GM21381 (cell line): ENCODE measurements around the gene LGR4.

ENCODE experiments used
- ATAC-seq: cut with Tn5 transposase; IDR thresholded peaks from one replicate; pipeline ENCODE4 v1.9.1; 2021; ENCODE audit warnings: mild to moderate bottlenecking, moderate library complexity; ENCODE audit not compliant: unreplicated experiment

The LGR4 gene

GRCh38 chr11:27433742-27434141 is 38.8 kb downstream of the LGR4 start:
- ATAC-seq = no peak

DNA sequence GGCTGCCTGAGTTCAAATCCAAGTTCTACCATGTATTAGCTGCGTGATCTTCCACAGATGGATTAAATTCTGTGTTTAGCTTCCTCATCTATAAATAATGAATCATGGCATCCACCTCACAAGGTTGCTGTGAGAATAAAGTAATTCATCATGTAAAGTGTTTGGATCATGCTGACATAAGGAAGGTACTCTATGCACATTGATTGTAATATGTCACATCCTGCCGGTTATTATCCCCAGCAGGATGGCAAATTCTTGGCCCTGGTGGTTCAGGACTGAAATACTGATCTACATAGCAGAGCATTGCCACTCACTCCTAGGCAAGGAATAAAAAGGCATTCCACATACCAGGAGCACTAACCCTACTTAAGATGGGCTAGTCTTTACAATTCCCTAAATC is 40.8 kb downstream of the LGR4 start:
- ATAC-seq = no peak

DNA sequence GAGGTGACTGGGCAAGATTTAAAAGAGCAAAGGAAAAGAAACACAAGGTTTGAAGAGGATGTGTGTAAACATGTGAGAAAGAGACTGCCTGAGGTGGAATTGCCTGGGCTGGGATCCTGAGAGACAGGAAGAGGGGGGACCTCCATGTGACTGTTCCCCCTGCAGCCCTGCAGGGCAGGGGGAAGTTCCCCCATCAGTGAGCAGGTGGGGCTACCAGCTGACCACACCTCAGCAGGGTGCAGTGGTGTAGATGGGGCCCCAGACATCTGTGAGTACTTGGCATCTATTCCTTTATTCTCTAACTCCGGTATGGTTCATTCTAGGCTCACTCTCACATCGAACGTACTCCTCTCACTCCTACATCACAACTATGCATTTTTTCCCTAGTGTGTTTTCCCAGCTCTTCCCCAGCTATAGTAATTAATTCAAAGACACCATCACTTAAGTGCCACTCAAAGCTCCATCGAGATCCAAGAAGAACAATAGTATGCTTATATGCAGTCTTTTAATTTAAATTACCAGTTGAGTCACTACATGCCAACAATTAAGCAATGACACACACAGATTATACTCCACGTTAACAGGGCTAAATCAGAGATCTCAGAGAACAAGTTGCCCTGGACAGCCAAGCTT is 42.7 kb downstream of the LGR4 start:
- ATAC-seq = no peak

GRCh38 chr11:27427183-27427980 is 45.2 kb downstream of the LGR4 start:
- no peak for ATAC-seq

- ATAC-seq = no peak
Measured at GRCh38 chr11:27425814-27426213, 46.8 kb downstream of the LGR4 start.

GRCh38 chr11:27423125-27423524 is 49.5 kb downstream of the LGR4 start:
- ATAC-seq = no peak

DNA sequence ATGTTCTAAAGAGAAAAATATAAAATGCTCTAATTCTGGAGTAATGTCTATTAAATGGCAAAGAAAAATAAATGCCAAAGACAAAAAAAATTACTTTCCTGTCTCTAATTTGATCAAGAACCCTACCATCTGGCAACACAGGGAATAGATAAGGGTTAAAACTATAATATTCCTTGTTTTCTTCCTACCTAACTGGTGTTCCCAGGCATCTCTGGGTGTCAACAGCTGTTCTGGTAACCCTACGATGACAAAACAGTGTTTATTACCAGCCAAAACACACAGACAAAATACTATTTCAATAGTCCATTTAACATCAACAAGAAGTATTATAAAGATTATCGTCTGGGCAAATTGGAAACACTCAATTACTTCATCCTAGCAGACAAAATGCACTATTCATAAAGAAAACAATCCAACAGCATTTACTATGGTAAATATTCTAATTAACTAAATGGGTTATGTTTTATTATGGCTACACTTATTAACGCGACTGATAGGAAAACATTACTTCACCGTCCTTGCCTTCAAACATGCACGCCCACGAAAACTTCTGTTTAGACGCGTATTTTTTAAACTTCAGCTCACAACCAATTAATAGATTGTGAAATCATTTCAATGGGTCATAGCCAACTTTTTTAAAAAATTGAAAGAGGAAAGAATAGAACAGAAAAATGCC is 50.6 kb downstream of the LGR4 start:
- no peak for ATAC-seq

- ATAC-seq = no peak
Measured at GRCh38 chr11:27420722-27421572, 51.6 kb downstream of the LGR4 start.

GRCh38 chr11:27420217-27420616 is 52.4 kb downstream of the LGR4 start:
- ATAC-seq = no peak

DNA sequence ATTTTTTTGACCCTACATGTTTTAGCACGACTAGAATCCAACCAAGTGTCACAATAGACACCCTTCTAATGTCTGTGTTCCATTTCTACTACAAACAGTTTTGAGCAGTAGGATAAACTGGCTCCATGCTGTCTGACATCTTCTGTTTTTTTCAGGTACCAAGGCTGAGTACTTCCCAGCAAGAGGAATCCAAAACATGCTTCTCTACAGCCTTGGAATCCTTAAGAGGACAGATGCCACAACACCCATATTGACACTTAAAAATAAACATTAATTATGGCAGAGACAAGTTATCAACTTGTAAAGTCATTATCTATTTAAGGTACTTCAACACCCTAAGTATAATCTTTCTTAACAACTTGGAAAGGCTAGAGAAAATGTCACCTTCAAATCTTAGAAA is 54.2 kb downstream of the LGR4 start:
- no peak for ATAC-seq

- no peak for ATAC-seq
Measured at GRCh38 chr11:27416568-27417176, 55.9 kb downstream of the LGR4 start.

DNA sequence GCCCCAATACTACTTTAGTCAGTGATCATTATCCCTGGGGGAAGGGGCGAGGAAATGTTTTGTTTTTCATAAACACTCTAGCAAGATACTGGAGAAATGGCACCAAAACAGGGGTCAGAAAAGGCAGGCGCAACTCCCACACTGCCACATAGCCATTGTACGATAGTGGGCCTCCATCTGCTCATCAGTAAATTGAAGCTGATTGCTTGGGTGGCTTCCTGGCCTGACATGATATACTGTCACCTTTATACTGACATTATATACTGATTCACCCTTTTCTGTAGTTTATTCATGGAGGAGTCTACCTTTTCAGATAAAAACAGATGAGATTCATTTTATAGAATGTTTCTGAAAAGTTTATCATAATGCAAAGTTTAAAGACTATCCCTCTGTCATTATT is 57.9 kb downstream of the LGR4 start:
- no peak for ATAC-seq

DNA sequence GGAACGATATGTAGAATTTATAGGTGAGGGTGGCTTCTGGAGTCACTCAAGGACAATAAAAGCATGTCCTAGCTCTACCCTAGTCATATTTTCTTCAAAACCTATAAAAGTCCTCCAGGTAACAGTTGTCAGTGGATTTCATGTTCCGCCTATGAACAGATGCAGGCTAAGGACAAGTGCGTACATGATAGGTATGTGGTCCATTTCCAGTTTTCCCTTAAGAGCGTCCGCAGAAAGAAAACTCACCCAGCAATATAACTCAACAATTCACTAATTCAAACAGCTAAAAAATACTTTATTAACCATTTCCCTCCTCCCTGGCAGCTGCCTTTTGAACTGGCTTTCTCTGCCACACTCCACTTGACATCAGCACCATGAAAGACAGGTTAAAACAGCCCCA is 59.4 kb downstream of the LGR4 start:
- no peak for ATAC-seq

GRCh38 chr11:27412192-27412691 is 60.3 kb downstream of the LGR4 start:
- no peak for ATAC-seq

DNA sequence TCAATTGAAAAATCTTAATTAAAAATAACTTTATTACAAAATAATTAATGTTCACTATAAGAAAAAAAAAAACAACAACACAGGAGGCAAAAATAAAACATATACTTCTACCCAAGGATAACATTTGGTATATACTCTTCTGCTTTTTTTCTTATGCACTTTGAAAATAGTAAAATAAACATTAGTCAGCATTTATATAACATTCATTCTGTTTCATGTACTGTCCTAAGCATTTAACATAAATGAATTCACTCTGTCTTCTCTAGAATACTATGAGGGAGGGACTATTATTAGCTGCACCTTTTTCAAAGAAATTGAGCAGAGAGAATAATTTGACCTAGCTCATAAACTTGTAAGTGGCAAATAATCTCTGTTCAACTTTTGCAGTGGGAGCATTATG is 61.3 kb downstream of the LGR4 start:
- no peak for ATAC-seq

- no peak for ATAC-seq
Measured at GRCh38 chr11:27410272-27410671, 62.3 kb downstream of the LGR4 start.

GRCh38 chr11:27409742-27410141 is 62.8 kb downstream of the LGR4 start:
- ATAC-seq = no peak

DNA sequence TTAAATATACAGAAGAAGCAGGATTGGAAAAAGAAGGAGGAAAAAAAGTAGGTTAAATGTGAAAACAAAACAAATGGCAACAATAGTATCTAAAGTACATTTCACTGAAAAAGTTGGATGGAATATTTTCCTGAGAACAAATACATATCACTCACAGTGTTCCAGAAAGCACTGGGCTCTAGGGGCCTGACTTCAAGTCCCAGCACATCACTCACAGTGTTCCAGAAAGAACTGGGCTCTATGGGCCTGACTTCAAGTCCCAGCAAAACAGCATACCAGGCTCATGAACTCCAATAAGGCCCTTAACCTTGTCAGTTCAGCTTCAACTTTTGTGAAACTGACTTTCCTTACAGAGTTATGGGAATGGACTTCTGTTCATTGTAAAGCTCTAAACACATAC is 63.5 kb downstream of the LGR4 start:
- no peak for ATAC-seq

DNA sequence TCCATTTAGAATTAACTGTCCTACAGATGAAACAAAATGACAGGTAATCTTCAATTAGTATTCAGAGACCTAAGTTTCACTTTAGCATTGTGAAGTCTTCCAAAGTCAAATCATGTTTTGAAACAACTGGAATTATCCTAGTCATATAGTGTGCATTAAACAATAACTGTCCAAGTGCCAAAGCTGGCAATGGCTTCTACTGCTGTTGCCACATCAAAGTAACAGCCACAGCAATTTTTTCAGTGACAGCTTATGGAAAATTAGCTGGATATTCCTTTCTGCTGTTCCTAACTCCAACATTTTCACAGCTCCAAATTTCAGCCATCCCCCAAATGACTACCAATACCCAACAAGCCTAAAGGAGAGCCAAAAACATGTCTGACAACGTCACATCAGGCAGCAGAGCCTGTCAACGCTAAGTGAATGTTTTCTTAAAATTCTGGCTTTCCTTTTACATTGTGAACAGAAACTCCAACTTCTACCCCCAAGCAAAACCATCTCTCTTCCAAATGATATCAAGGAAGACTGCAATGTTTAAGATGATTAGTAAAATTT is 64.3 kb downstream of the LGR4 start:
- ATAC-seq = no peak
